Trophoblast cell (in vitro differentiated cells and primary cell): ENCODE results near the gene CDH3.

ENCODE experiments used
- DNase-seq, 2 donors: peaks; one replicate each; pipeline ENCODE4 v3.0.0-alpha.2; 2016
- H2AFZ ChIP-seq: 2 replicates; pipeline ENCODE4 v1.6.1; 2013; ENCODE audit warnings: low read length, moderate library complexity, mild to moderate bottlenecking; ENCODE audit not compliant: insufficient read depth, poor library complexity
- H2AK5ac ChIP-seq: 2 replicates; pipeline ENCODE4 v1.6.1; 2013; ENCODE audit warnings: mild to moderate bottlenecking, low read length
- H2BK120ac ChIP-seq: 2 replicates; pipeline ENCODE4 v1.6.1; 2013; ENCODE audit warnings: low read length, mild to moderate bottlenecking, moderate library complexity; ENCODE audit not compliant: insufficient read depth, poor library complexity
- H2BK12ac ChIP-seq: 2 replicates; pipeline ENCODE4 v1.6.1; 2013; ENCODE audit warnings: mild to moderate bottlenecking, low read length, moderate library complexity
- H2BK5ac ChIP-seq: 2 replicates; pipeline ENCODE4 v1.6.1; 2013; ENCODE audit warnings: low read length, low read depth, moderate library complexity, mild to moderate bottlenecking; ENCODE audit not compliant: poor library complexity
- H3K14ac ChIP-seq: 2 replicates; pipeline ENCODE4 v1.6.1; 2013; ENCODE audit warnings: mild to moderate bottlenecking, low read length
- H3K18ac ChIP-seq: 2 replicates; pipeline ENCODE4 v1.6.1; 2013; ENCODE audit warnings: mild to moderate bottlenecking, low read length
- H3K23ac ChIP-seq: 2 replicates; pipeline ENCODE4 v1.6.1; 2013; ENCODE audit warnings: low read length
- H3K27ac ChIP-seq: 2 replicates; pipeline ENCODE4 v1.5.1; 2013; ENCODE audit warnings: low read depth, mild to moderate bottlenecking, inconsistent platforms, low read length, moderate library complexity
- H3K27me3 ChIP-seq: 2 replicates; pipeline ENCODE4 v1.6.1; 2013; ENCODE audit warnings: inconsistent platforms, mild to moderate bottlenecking, low read length, moderate library complexity; ENCODE audit not compliant: insufficient read depth
- H3K36me3 ChIP-seq, 2 experiments: 1 replicate in 1 of 2; 2 replicates in 1 of 2; pipeline ENCODE4 v1.6.1; 2013; ENCODE audit warnings: low read length in 2 of 2, mild to moderate bottlenecking in 2 of 2, moderate library complexity in 1 of 2; ENCODE audit not compliant: insufficient read depth in 2 of 2, control insufficient read depth in 1 of 2
- H3K4ac ChIP-seq: 2 replicates; pipeline ENCODE4 v1.6.1; 2013; ENCODE audit warnings: low read depth, mild to moderate bottlenecking, low read length, moderate library complexity
- H3K4me1 ChIP-seq, 2 experiments: 1 replicate in 1 of 2; 2 replicates in 1 of 2; pipeline ENCODE4 v1.6.1; 2013; ENCODE audit warnings: low read length in 2 of 2, mild to moderate bottlenecking in 2 of 2, moderate library complexity in 1 of 2; ENCODE audit not compliant: insufficient read depth in 2 of 2, control insufficient read depth in 1 of 2
- H3K4me2 ChIP-seq: 2 replicates; pipeline ENCODE4 v1.6.1; 2013; ENCODE audit warnings: inconsistent platforms, mild to moderate bottlenecking, low read length, moderate library complexity
- H3K4me3 ChIP-seq: 2 replicates; pipeline ENCODE4 v1.5.1; 2013; ENCODE audit warnings: mild to moderate bottlenecking, low read depth, low read length, inconsistent platforms
- H3K79me1 ChIP-seq: one replicate; pipeline ENCODE4 v1.6.1; 2013; ENCODE audit warnings: low read length
- H3K79me2 ChIP-seq: 2 replicates; pipeline ENCODE4 v1.6.1; 2013; ENCODE audit warnings: low read length, mild to moderate bottlenecking; ENCODE audit not compliant: control insufficient read depth, insufficient read depth, poor library complexity
- H3K9ac ChIP-seq: 2 replicates; pipeline ENCODE4 v1.6.1; 2013; ENCODE audit warnings: mild to moderate bottlenecking, low read length
- H3K9me3 ChIP-seq: 2 replicates; pipeline ENCODE4 v1.6.1; 2013; ENCODE audit warnings: low read depth, mild to moderate bottlenecking, control low read depth, inconsistent platforms, low read length; ENCODE audit not compliant: insufficient read depth
- H4K12ac ChIP-seq: 2 replicates; pipeline ENCODE4 v1.6.1; 2013; ENCODE audit warnings: low read depth, mild to moderate bottlenecking, low read length, moderate library complexity
- H4K8ac ChIP-seq: 2 replicates; pipeline ENCODE4 v1.6.1; 2013; ENCODE audit warnings: low read depth, mild to moderate bottlenecking, low read length, moderate library complexity
- H4K91ac ChIP-seq: one replicate; pipeline ENCODE4 v1.6.1; 2013; ENCODE audit warnings: low read depth, mild to moderate bottlenecking, low read length, moderate library complexity
- whole genome bisulfite sequencing: extraction: QIAGEN DNeasy Blood & Tissue Kit; methylation state at CpG from one replicate; pipeline ENCODE4 v1.1.7; 2013; ENCODE audit warnings: missing lambda C conversion rate; ENCODE audit not compliant: insufficient read length, insufficient coverage; ENCODE audit errors: extremely low coverage; 5-methylcytosine and 5-hydroxymethylcytosine counted together

The CDH3 gene

GRCh38 chr16:68636818-68637217 lies 8.3 kb upstream of the CDH3 start:
- no peak overlapping the region for H4K91ac ChIP-seq
- H3K27me3 ChIP-seq: no peaks in the 10 kb centered on the region
- no peak overlapping the region for H2BK12ac ChIP-seq
- no peak overlapping the region for H3K18ac ChIP-seq
- no peak overlapping the region for H2BK5ac ChIP-seq
- no peak for DNase-seq
- H3K36me3 ChIP-seq: no peaks in the 10 kb centered on the region
- H3K23ac ChIP-seq: no peak overlapping the region
- no peak overlapping the region for H2AK5ac ChIP-seq
- no peak overlapping the region for H2BK120ac ChIP-seq
- no peaks in the 10 kb centered on the region for H3K79me2 ChIP-seq
- no peak overlapping the region for H3K4me3 ChIP-seq
- H3K9ac ChIP-seq: no peak overlapping the region
- H3K14ac ChIP-seq: no peak overlapping the region
- no peak overlapping the region for H4K8ac ChIP-seq
- no CpG with 5 or more reads among the region's 1 CpG for WGBS
- H4K12ac ChIP-seq: no peak overlapping the region
- no peak overlapping the region for H2AFZ ChIP-seq
- no peak overlapping the region for H3K4me2 ChIP-seq
- peaks cover 7% of the 10 kb centered on the region for H3K79me1 ChIP-seq
- no peak overlapping the region for H3K4ac ChIP-seq
- no peaks in the 10 kb centered on the region for H3K9me3 ChIP-seq
- H3K4me1 ChIP-seq: peaks cover 8 to 16% of the 10 kb centered on the region in 2 experiments
- H3K27ac ChIP-seq: no peak overlapping the region

GRCh38 chr16:68640972-68641371 lies 4.1 kb upstream of the CDH3 start:
- Histone ChIP-seq H4K91ac (no peak overlapping the region), H3K9me3 (no peaks in the 10 kb centered on the region), H3K4me1 (peaks cover 17 to 34% of the 10 kb centered on the region in 2 experiments), H2BK12ac (peak overlapping the region; percentile 12), H3K4ac (no peak overlapping the region), H4K8ac (no peak overlapping the region), H3K27ac (peak overlapping the region; percentile 45), H3K9ac (no peak overlapping the region), H3K79me2 (peaks cover 6% of the 10 kb centered on the region), H2BK5ac (peak overlapping the region; percentile 49), H2AFZ (no peak overlapping the region), H3K27me3 (no peaks in the 10 kb centered on the region), H3K79me1 (peaks cover 29% of the 10 kb centered on the region), H3K4me3 (no peak overlapping the region), H2AK5ac (no peak overlapping the region), H3K23ac (no peak overlapping the region), H3K18ac (no peak overlapping the region), H2BK120ac (no peak overlapping the region), H3K36me3 (no peaks in the 10 kb centered on the region), H3K4me2 (no peak overlapping the region), H4K12ac (no peak overlapping the region), H3K14ac (no peak overlapping the region)
- no CpG with 5 or more reads among the region's 3 CpGs for whole genome bisulfite sequencing
- no peak for DNase-seq

- H3K23ac ChIP-seq: no peak overlapping the region
- no peaks in the 10 kb centered on the region for H3K36me3 ChIP-seq
- H3K79me2 ChIP-seq: peaks cover 12% of the 10 kb centered on the region
- H2AK5ac ChIP-seq: no peak overlapping the region
- no peak overlapping the region for H4K8ac ChIP-seq
- no peak overlapping the region for H3K4ac ChIP-seq
- no peak overlapping the region for H2BK5ac ChIP-seq
- H2BK120ac ChIP-seq: no peak overlapping the region
- H3K4me1 ChIP-seq: peaks cover 15 to 33% of the 10 kb centered on the region in 2 experiments
- WGBS: no CpG with 5 or more reads among the region's 10 CpGs
- no peak overlapping the region for H3K18ac ChIP-seq
- no peak overlapping the region for H3K14ac ChIP-seq
- peak overlapping the region; percentile 15 for H2BK12ac ChIP-seq
- H2AFZ ChIP-seq: no peak overlapping the region
- peaks cover 34% of the 10 kb centered on the region for H3K79me1 ChIP-seq
- H4K91ac ChIP-seq: peak overlapping the region; percentile 22
- no peak overlapping the region for H3K27ac ChIP-seq
- no peaks in the 10 kb centered on the region for H3K27me3 ChIP-seq
- H3K9me3 ChIP-seq: no peaks in the 10 kb centered on the region
- H3K4me3 ChIP-seq: no peak overlapping the region
- H3K9ac ChIP-seq: no peak overlapping the region
- peak overlapping the region; percentile 59 for H3K4me2 ChIP-seq
- no peak overlapping the region for H4K12ac ChIP-seq
- DNase-seq: no peak
These were observed 3.1 kb upstream of the CDH3 start for GRCh38 chr16:68642047-68642435.

DNA sequence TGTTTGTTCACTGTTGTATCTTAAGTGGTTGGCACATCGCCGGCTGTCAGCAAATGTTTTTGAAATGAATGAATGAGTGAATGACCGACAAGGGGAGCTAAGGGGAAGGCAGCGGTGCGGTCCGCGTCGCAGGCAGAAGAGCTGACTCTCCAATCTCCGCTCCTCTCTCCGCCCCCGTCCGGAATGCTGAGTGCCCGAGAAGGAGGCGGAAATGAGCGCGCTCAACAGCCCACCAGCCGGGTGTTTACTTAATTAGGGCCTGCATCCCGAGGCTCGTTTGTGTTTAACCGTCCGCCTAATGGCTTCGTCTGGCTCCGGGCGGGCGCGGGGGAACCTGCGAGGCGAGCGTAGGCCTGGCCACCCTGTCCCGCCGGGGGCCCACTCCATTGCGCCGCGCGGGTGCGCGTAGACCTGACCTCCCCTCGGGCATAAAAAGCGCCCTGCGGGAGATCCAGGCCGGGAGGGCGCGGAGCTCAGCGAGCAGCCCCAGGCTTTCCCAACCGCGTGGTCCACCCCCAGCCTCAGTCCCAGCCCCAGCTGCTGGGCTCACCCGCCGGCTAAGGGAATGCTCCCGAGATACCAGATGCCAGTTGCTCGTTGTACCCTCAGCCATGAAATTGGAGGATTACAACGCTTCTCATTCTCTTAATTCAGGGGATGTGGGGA lies 2.5 kb upstream of the CDH3 start:
- H3K4me3 ChIP-seq: peak overlapping the region; percentile 5
- H3K18ac ChIP-seq: peak overlapping the region; percentile 46
- peak overlapping the region; percentile 40 for H4K12ac ChIP-seq
- H4K8ac ChIP-seq: peak overlapping the region; percentile 65
- H3K9me3 ChIP-seq: no peaks in the 10 kb centered on the region
- peak overlapping the region; percentile 55 for H2BK120ac ChIP-seq
- WGBS: no CpG with 5 or more reads among the region's 51 CpGs
- H3K36me3 ChIP-seq: peaks cover 0 to 2% of the 10 kb centered on the region in 2 experiments
- no peak overlapping the region for H3K4ac ChIP-seq
- H3K27me3 ChIP-seq: no peaks in the 10 kb centered on the region
- H3K4me1 ChIP-seq: peaks cover 20 to 38% of the 10 kb centered on the region in 2 experiments
- H3K79me2 ChIP-seq: peaks cover 15% of the 10 kb centered on the region
- H3K27ac ChIP-seq: peak overlapping the region; percentile 77
- peak overlapping the region; percentile 76 for H2BK12ac ChIP-seq
- peak in 1 of 2 donors; percentile 25 for DNase-seq
- H2BK5ac ChIP-seq: peak overlapping the region; percentile 36
- peaks cover 35% of the 10 kb centered on the region for H3K79me1 ChIP-seq
- no peak overlapping the region for H3K9ac ChIP-seq
- no peak overlapping the region for H3K23ac ChIP-seq
- H2AFZ ChIP-seq: peak overlapping the region; percentile 82
- H2AK5ac ChIP-seq: no peak overlapping the region
- H4K91ac ChIP-seq: peak overlapping the region; percentile 2
- peak overlapping the region; percentile 55 for H3K14ac ChIP-seq
- H3K4me2 ChIP-seq: peak overlapping the region; percentile 59
